ENCODE results near the gene AUTS2.

- TF ChIP-seq CTCF (IDR thresholded peaks at IDR 0.05) = no peak
- TF ChIP-seq POLR2A (IDR thresholded peaks at IDR 0.05) = no peak
These were observed 397.8 kb downstream of the AUTS2 start for GRCh38 chr7:69996121-69996520.

Measured in thyroid gland (tissue), 4 donors.